Kidney (tissue), 14 donors: ENCODE results near the gene TMEM233. TPM values are rescaled to one million over a fixed set of nuclear protein-coding genes. Genes with fewer than 3 reads are reported as not detected.

Experiments
- DNase-seq, 5 donors: peaks; one replicate each; pipeline ENCODE4 v3.0.0-alpha.2; 2013 to 2020
- FAIRE-seq: peaks from 2 replicates; lab custom pipeline; 2012; peaks lifted over from hg19 to GRCh38; lab: Jason Lieb, UNC
- H3K27ac ChIP-seq, 2 donors: one replicate each; pipeline ENCODE4 v1.7.0; 2013; ENCODE audit warnings: low read depth in 2 of 2, low read length in 2 of 2, inconsistent platforms in 1 of 2
- H3K27me3 ChIP-seq: one replicate; pipeline ENCODE4 v1.7.1; 2013; ENCODE audit warnings: low read length, inconsistent platforms; ENCODE audit not compliant: control insufficient read depth, insufficient read depth
- H3K36me3 ChIP-seq, 3 donors: one replicate each; pipeline versions ENCODE4 v1.7.0 to v1.7.1; 2013; ENCODE audit warnings: low read length in 3 of 3, control low read depth in 1 of 3, inconsistent platforms in 1 of 3; ENCODE audit not compliant: insufficient read depth in 3 of 3, control insufficient read depth in 2 of 3
- H3K4me1 ChIP-seq, 3 donors: one replicate each; pipeline versions ENCODE4 v1.7.0 to v1.7.1; 2013; ENCODE audit warnings: low read length in 3 of 3, inconsistent platforms in 1 of 3, low read depth in 1 of 3; ENCODE audit not compliant: control insufficient read depth in 2 of 3, insufficient read depth in 2 of 3
- H3K4me3 ChIP-seq, 3 donors: one replicate each; pipeline versions ENCODE4 v1.7.0 to v1.8.1; 2013; ENCODE audit warnings: low read length in 3 of 3, control low read depth in 1 of 3, inconsistent platforms in 1 of 3
- H3K9ac ChIP-seq, 3 donors: one replicate each; pipeline versions ENCODE4 v1.7.0 to v1.7.1; 2013; ENCODE audit warnings: low read length in 3 of 3, control low read depth in 1 of 3, inconsistent platforms in 1 of 3
- H3K9me3 ChIP-seq, 3 donors: one replicate each; pipeline versions ENCODE4 v1.7.0 to v1.7.1; 2013; ENCODE audit warnings: low read length in 3 of 3, control low read depth in 1 of 3, inconsistent platforms in 1 of 3; ENCODE audit not compliant: control insufficient read depth in 2 of 3, insufficient read depth in 1 of 3
- CTCF ChIP-seq: IDR thresholded peaks from 3 replicates; pipeline ENCODE4 v1.5.1; 2012; ENCODE audit warnings: mild to moderate bottlenecking, moderate library complexity, borderline replicate concordance; ENCODE audit not compliant: insufficient read depth; ENCODE audit errors: extremely low read depth
- intact Hi-C: fragments of 100-400 bp; cut with DNase I; formaldehyde crosslinking; loops from one replicate; pipeline ENCODE4 v1.11.1; 2022
- polyA plus RNA-seq: library from polyadenylated mRNA; stranded (reverse); fragments of 350-450 nt; fragmentation: Illumina TruSeq; extraction: RNeasy Lipid Tissue Mini Kit (QIAGEN cat#74804); gene quantifications from one replicate; pipeline ENCODE4 v1.2.3, GENCODE V29; 2014; ENCODE audit warnings: low read depth, low replicate concordance; ENCODE audit not compliant: insufficient read depth
- total RNA-seq: library from RNA; stranded (reverse); fragmentation: NEBNext Ultra II Directional; extraction: Animal tissue kit (Norgen Biotek cat#: 25700); gene quantifications from one replicate; pipeline ENCODE4 v1.2.1, GENCODE V29; 2021
- donor health status: control.
- donor health status: control.
- donor health status: control.
- donor health status: control.
- donor health status: control.
- donor health status: DM: yes; HTN: yes; CAD: no.
- donor health status: Normal renal cell carcinoma (clear cell type).

TMEM233 gene
- total and polyA plus RNA-seq, 2 donors from 2014 or later, result 1.2 to 1.4 TPM

GRCh38 chr12:119631930-119632678, 38.5 kb downstream of the TMEM233 start:
- no peak overlapping the region for H3K4me3 ChIP-seq
- H3K9me3 ChIP-seq, result no peaks in the 10 kb centered on the region
- intact Hi-C loops, result no loop called here
- H3K27me3 ChIP-seq, result no peaks in the 10 kb centered on the region
- H3K27ac ChIP-seq, result no peak overlapping the region
- H3K9ac ChIP-seq, result no peak overlapping the region
- no peak for TF ChIP-seq CTCF
- FAIRE-seq (no peak), DNase-seq (no peak)
- no peaks in the 10 kb centered on the region for H3K36me3 ChIP-seq
- H3K4me1 ChIP-seq, result no peaks in the 10 kb centered on the region

DNA sequence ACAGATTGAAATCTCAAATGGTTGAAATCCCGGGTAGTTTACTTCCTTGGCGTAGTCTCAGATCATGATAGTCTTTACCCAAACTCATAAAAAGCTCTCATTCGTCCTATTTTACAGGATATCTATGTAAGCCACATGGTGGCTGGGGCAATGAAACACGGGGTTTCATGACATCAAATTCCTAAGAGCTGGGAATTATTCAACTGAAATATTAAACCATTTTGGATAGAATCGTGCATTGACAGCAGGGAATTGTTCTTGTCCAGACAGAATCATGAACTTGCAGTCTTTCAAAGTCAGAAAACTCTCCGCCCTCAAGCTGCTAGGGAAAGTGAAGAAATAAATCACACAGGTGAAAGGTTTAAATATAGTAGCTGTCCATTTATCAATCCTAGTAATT, 41.2 kb downstream of the TMEM233 start:
- intact Hi-C loops, result no loop called here
- H3K27ac ChIP-seq, result no peak overlapping the region
- FAIRE-seq (no peak), DNase-seq (peak in 2 of 5 donors; percentile 59 to 83)
- no peak overlapping the region for H3K9ac ChIP-seq
- TF ChIP-seq CTCF, result no peak
- no peak overlapping the region for H3K4me3 ChIP-seq
- H3K9me3 ChIP-seq, result no peaks in the 10 kb centered on the region
- no peaks in the 10 kb centered on the region for H3K36me3 ChIP-seq
- no peaks in the 10 kb centered on the region for H3K27me3 ChIP-seq
- no peaks in the 10 kb centered on the region for H3K4me1 ChIP-seq

- no peak for TF ChIP-seq CTCF
- no peak for FAIRE-seq
- Histone ChIP-seq H3K4me3 (no peak overlapping the region), H3K27me3 (no peaks in the 10 kb centered on the region), H3K27ac (no peak overlapping the region), H3K9me3 (no peaks in the 10 kb centered on the region), H3K9ac (no peak overlapping the region), H3K36me3 (no peaks in the 10 kb centered on the region), H3K4me1 (no peaks in the 10 kb centered on the region)
- DNase-seq, result no peak
- intact Hi-C loops, result no loop called here
Measured at GRCh38 chr12:119642986-119643385, 49.4 kb downstream of the TMEM233 start.
